Activated T-helper 1 cell treated with anti-CD3 and anti-CD28 coated beads, Interleukin-12 subunit alpha, Interleukin-12 subunit beta, Interleukin-2, Interleukin-4 antibody, amounts not matched to agents 30 ng/mL and 10 ng/mL and 1 ng/mL, durations not matched to agents 14 hours and 24 hours and 36 hours (primary cell): ENCODE results near the gene ANKS1B. TPM values are rescaled to one million over a fixed set of nuclear protein-coding genes. Genes with fewer than 3 reads are reported as not detected.

Source experiments
- DNase-seq: peaks from one replicate; pipeline ENCODE4 v3.0.0; 2021; ENCODE audit warnings: low spot score
- H3K27ac Mint-ChIP-seq: one replicate; pipeline ENCODE4 v1.8.0; 2021; ENCODE audit warnings: mild to moderate bottlenecking, mixed read lengths
- H3K27me3 Mint-ChIP-seq: one replicate; pipeline ENCODE4 v1.8.0; 2022; ENCODE audit warnings: mild to moderate bottlenecking, moderate library complexity, mixed read lengths; ENCODE audit not compliant: insufficient read depth
- H3K36me3 Mint-ChIP-seq: one replicate; pipeline ENCODE4 v1.8.0; 2021; ENCODE audit warnings: low read depth, mixed read lengths
- H3K4me1 Mint-ChIP-seq: one replicate; pipeline ENCODE4 v1.8.0; 2021; ENCODE audit warnings: low read depth, mixed read lengths
- H3K4me3 Mint-ChIP-seq: one replicate; pipeline ENCODE4 v1.8.0; 2021; ENCODE audit warnings: mild to moderate bottlenecking, moderate library complexity, mixed read lengths
- H3K9me3 Mint-ChIP-seq: one replicate; pipeline ENCODE4 v1.8.0; 2021; ENCODE audit warnings: mixed read lengths
- intact Hi-C: fragments of 100-400 bp; cut with micrococcal nuclease; formaldehyde crosslinking; loops from one replicate; pipeline ENCODE4 v1.15.1; 2024
- total RNA-seq: library from RNA; stranded (reverse); gene quantifications from 2 replicates; pipeline ENCODE4 v1.2.3, GENCODE V29; 2022

ANKS1B gene
- total RNA-seq, 1 donor from 2014 or later: 2.8 TPM

- intact Hi-C loops: no loop called here
- no peak overlapping the region for H3K27ac Mint-ChIP-seq
- no peaks in the 10 kb centered on the region for H3K4me1 Mint-ChIP-seq
- no peak for DNase-seq
- no peaks in the 10 kb centered on the region for H3K36me3 Mint-ChIP-seq
- H3K9me3 Mint-ChIP-seq: no peaks in the 10 kb centered on the region
- H3K4me3 Mint-ChIP-seq: no peak overlapping the region
- no peaks in the 10 kb centered on the region for H3K27me3 Mint-ChIP-seq
Measured at GRCh38 chr12:99212275-99212674, 772.5 kb downstream of the ANKS1B start.

- no peaks in the 10 kb centered on the region for H3K4me1 Mint-ChIP-seq
- no peak for DNase-seq
- no peaks in the 10 kb centered on the region for H3K27me3 Mint-ChIP-seq
- H3K27ac Mint-ChIP-seq: no peak overlapping the region
- no peak overlapping the region for H3K4me3 Mint-ChIP-seq
- no peaks in the 10 kb centered on the region for H3K9me3 Mint-ChIP-seq
- H3K36me3 Mint-ChIP-seq: no peaks in the 10 kb centered on the region
- intact Hi-C loops: no loop called here
Measured at GRCh38 chr12:99205111-99205510, 779.6 kb downstream of the ANKS1B start.

GRCh38 chr12:99201906-99202645, 782.7 kb downstream of the ANKS1B start:
- no peak for DNase-seq
- Mint-ChIP-seq H3K36me3 (no peaks in the 10 kb centered on the region), H3K4me1 (no peaks in the 10 kb centered on the region), H3K9me3 (no peaks in the 10 kb centered on the region), H3K27me3 (no peaks in the 10 kb centered on the region), H3K27ac (no peak overlapping the region), H3K4me3 (no peak overlapping the region)
- intact Hi-C loops: no loop called here

DNA sequence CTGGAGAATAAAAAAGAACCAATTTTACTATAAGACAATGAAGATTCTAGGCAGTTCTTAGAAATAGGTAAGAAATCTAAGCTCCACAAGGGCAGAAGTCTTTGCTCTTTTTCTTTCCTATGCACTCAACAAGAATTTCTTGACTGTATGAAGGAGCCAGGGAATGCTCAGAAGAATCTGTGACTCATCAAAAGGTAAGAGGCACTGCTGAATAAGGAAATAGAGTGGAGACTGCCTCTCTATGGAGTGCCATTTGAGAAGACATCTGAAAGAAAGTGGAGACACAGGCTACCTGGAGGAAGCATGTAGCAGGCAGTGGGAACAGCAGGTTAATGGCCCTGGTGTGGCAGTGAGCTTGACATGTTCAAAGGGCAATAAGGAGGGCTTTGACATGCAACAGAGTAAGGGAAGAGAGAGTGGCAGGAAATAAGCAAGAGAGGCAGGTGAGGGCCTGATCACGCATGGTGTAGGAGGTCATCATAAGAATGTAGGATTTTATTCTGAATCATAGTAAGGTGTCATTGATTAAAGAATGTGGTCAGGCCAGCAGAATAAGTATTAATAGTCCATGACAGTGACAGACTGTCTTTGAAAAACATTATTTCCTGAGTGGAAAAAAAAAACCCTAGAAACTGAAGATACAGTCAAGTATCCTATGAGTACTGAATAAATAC, 783.9 kb downstream of the ANKS1B start:
- DNase-seq: no peak
- no peaks in the 10 kb centered on the region for H3K27me3 Mint-ChIP-seq
- H3K4me3 Mint-ChIP-seq: no peak overlapping the region
- no peak overlapping the region for H3K27ac Mint-ChIP-seq
- H3K36me3 Mint-ChIP-seq: no peaks in the 10 kb centered on the region
- no peaks in the 10 kb centered on the region for H3K9me3 Mint-ChIP-seq
- H3K4me1 Mint-ChIP-seq: no peaks in the 10 kb centered on the region
- intact Hi-C loops: no loop called here

GRCh38 chr12:99195474-99195873, 789.3 kb downstream of the ANKS1B start:
- no peaks in the 10 kb centered on the region for H3K36me3 Mint-ChIP-seq
- H3K9me3 Mint-ChIP-seq: no peaks in the 10 kb centered on the region
- H3K27ac Mint-ChIP-seq: no peak overlapping the region
- no peak for DNase-seq
- no peaks in the 10 kb centered on the region for H3K4me1 Mint-ChIP-seq
- H3K27me3 Mint-ChIP-seq: no peaks in the 10 kb centered on the region
- intact Hi-C loops: no loop called here
- no peak overlapping the region for H3K4me3 Mint-ChIP-seq

GRCh38 chr12:99192489-99192888, 792.2 kb downstream of the ANKS1B start:
- DNase-seq: no peak
- H3K27me3 Mint-ChIP-seq: no peaks in the 10 kb centered on the region
- H3K9me3 Mint-ChIP-seq: no peaks in the 10 kb centered on the region
- H3K4me3 Mint-ChIP-seq: no peak overlapping the region
- H3K36me3 Mint-ChIP-seq: no peaks in the 10 kb centered on the region
- intact Hi-C loops: no loop called here
- no peak overlapping the region for H3K27ac Mint-ChIP-seq
- no peaks in the 10 kb centered on the region for H3K4me1 Mint-ChIP-seq

GRCh38 chr12:99176871-99177270, 807.9 kb downstream of the ANKS1B start:
- no peak overlapping the region for H3K4me3 Mint-ChIP-seq
- no peaks in the 10 kb centered on the region for H3K9me3 Mint-ChIP-seq
- H3K36me3 Mint-ChIP-seq: no peaks in the 10 kb centered on the region
- H3K4me1 Mint-ChIP-seq: no peaks in the 10 kb centered on the region
- no peak for DNase-seq
- no peak overlapping the region for H3K27ac Mint-ChIP-seq
- intact Hi-C loops: no loop called here
- H3K27me3 Mint-ChIP-seq: no peaks in the 10 kb centered on the region

DNA sequence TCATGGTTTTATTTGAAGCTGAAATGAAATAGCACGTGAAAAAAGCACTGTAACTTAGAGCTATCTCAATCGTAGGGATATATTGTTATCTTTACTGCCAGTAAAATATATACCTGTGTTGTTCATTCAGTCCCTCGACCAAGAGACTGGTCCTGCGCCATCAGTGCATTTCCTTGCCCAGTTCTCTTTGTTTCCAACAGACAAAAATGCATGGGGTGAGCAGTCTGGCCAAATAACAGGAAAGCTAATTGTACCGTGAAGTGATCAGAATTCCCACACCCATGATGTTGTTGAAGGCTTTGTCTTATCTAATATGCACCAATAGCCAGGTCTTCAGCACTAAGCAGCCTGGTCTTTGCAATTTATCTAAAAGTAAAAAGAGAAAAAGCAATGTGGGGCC, 814.3 kb downstream of the ANKS1B start:
- H3K36me3 Mint-ChIP-seq: no peaks in the 10 kb centered on the region
- no peak overlapping the region for H3K4me3 Mint-ChIP-seq
- H3K4me1 Mint-ChIP-seq: no peaks in the 10 kb centered on the region
- H3K27me3 Mint-ChIP-seq: no peaks in the 10 kb centered on the region
- no peaks in the 10 kb centered on the region for H3K9me3 Mint-ChIP-seq
- no peak for DNase-seq
- H3K27ac Mint-ChIP-seq: no peak overlapping the region
- intact Hi-C loops: no loop called here

DNA sequence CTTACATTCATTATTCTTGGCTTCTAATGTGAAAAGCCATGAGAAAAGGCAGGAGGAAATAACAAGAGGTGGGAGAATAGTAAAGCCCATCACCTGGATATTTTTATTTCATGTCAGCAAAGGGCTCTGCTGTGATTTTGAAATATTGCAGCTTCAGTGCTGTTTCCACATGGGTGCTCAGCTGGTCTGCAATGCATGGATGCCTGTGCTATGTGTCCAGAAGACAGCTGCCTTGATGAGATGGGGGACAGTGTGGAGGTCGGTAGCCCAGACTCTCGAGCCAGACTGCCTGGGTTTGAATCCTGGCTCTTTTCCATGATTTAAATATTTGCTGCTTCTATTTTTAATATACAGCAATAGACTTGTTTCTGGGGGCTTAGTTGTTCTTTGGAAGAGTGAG, 814.7 kb downstream of the ANKS1B start:
- DNase-seq: no peak
- no peaks in the 10 kb centered on the region for H3K36me3 Mint-ChIP-seq
- H3K27ac Mint-ChIP-seq: no peak overlapping the region
- H3K27me3 Mint-ChIP-seq: no peaks in the 10 kb centered on the region
- no peak overlapping the region for H3K4me3 Mint-ChIP-seq
- intact Hi-C loops: no loop called here
- no peaks in the 10 kb centered on the region for H3K9me3 Mint-ChIP-seq
- no peaks in the 10 kb centered on the region for H3K4me1 Mint-ChIP-seq

GRCh38 chr12:99157946-99158345, 826.8 kb downstream of the ANKS1B start:
- no peaks in the 10 kb centered on the region for H3K4me1 Mint-ChIP-seq
- DNase-seq: no peak

DNA sequence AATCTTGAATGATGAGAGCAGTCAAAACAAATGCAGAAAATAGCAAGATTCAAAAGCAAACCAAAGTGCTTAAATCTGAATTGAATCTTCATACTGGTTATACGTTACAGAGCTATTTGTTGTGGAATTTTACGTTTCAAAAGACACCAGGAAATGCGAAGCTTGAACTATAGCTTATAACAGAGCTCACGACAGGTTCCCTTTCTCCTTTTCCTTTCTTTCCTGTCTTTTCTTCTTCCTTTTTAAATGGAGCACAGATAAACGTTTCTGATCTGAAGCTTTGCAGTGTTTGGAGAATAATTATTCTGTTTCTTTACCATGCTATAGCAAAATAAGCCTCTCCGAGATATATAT, 829.8 kb downstream of the ANKS1B start:
- Mint-ChIP-seq H3K4me3 (no peak overlapping the region), H3K4me1 (no peaks in the 10 kb centered on the region), H3K27ac (no peak overlapping the region), H3K9me3 (no peaks in the 10 kb centered on the region), H3K27me3 (no peaks in the 10 kb centered on the region), H3K36me3 (no peaks in the 10 kb centered on the region)
- intact Hi-C loops: no loop called here
- no peak for DNase-seq

More at GRCh38 chr12:99157946-99158345, 826.8 kb downstream of the ANKS1B start:
- Mint-ChIP-seq H3K36me3 (no peaks in the 10 kb centered on the region), H3K27me3 (no peaks in the 10 kb centered on the region), H3K4me3 (no peak overlapping the region), H3K27ac (no peak overlapping the region), H3K9me3 (no peaks in the 10 kb centered on the region)
- intact Hi-C loops: no loop called here

- Mint-ChIP-seq H3K27me3 (no peaks in the 10 kb centered on the region), H3K4me1 (no peaks in the 10 kb centered on the region), H3K4me3 (no peak overlapping the region), H3K9me3 (no peaks in the 10 kb centered on the region), H3K27ac (no peak overlapping the region), H3K36me3 (no peaks in the 10 kb centered on the region)
- intact Hi-C loops: no loop called here
- no peak for DNase-seq
Measured at GRCh38 chr12:99154216-99154982, 830.3 kb downstream of the ANKS1B start.

DNA sequence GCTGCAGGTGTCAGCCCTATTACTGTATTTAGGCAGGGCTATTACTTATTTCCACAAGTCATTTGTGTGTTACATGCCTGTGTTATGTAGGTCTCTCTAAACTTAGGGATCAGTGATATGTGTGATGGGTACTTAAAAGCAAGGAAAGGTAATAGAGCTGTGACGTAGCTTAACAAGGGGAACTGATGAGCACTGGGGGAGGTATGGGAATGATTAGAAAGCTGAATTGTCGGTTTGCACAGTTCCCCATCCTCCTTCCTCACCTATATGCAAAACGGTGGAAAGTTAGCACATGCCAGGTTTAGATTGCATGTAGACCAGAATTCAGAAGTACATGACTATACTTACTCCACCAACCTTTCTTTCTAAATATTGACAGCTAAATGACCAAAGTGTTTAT, 831.4 kb downstream of the ANKS1B start:
- H3K27me3 Mint-ChIP-seq: no peaks in the 10 kb centered on the region
- no peak overlapping the region for H3K4me3 Mint-ChIP-seq
- intact Hi-C loops: no loop called here
- no peaks in the 10 kb centered on the region for H3K36me3 Mint-ChIP-seq
- H3K9me3 Mint-ChIP-seq: no peaks in the 10 kb centered on the region
- no peak for DNase-seq
- H3K4me1 Mint-ChIP-seq: no peaks in the 10 kb centered on the region
- H3K27ac Mint-ChIP-seq: no peak overlapping the region
